ENCODE results near the gene IQCH.

GRCh38 chr15:67515090-67515489 lies 260.5 kb downstream of the IQCH start:
- no peak for TF ChIP-seq CTCF (conservative IDR thresholded peaks at IDR 0.05; ENCODE audit: low read depth, low read length)
- TF ChIP-seq EZH2 (IDR thresholded peaks at IDR 0.05; ENCODE audit: low read length, unreplicated experiment), result no peak

All from PC-3 (cell line).